T-helper 22 cell (primary cell): ENCODE measurements around the gene TNFAIP6.

ENCODE experiments used
- DNase-seq: peaks from one replicate; pipeline ENCODE4 v3.0.0-alpha.2; 2020; ENCODE audit warnings: low read depth

TNFAIP6 gene

DNA sequence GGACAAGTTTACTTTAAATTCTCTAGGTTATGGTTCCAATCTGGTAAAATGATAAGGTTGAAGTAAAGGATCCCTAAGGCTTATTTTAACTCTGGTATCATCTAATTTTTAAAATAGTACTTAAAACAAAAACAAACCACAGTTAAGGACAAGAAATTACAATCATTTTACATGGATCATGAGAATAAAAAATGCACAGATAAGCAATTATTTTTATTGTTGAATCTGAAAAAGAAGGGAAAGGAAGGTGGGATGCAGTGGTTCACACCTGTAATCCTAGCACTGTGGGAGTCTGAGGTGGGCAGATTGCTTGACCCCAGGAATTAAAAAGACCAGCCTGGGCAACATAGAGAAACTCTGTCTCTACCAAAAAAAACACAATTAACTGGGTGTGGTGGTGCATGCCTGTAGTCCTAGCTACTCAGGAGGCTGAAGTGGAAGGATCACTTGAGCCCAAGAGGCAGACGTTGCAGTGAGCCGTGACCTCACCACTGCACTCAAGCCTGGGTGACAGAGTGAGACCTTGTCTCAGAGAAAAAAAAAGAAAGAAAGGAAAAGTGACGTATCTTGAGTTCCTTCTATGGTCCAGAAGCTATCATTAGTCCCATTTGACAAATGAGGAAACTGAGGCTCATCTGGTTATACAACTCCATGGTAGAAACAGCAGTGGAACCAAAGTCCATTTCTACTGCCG lies 2.5 kb downstream of the TNFAIP6 start:
- no peak for DNase-seq

DNA sequence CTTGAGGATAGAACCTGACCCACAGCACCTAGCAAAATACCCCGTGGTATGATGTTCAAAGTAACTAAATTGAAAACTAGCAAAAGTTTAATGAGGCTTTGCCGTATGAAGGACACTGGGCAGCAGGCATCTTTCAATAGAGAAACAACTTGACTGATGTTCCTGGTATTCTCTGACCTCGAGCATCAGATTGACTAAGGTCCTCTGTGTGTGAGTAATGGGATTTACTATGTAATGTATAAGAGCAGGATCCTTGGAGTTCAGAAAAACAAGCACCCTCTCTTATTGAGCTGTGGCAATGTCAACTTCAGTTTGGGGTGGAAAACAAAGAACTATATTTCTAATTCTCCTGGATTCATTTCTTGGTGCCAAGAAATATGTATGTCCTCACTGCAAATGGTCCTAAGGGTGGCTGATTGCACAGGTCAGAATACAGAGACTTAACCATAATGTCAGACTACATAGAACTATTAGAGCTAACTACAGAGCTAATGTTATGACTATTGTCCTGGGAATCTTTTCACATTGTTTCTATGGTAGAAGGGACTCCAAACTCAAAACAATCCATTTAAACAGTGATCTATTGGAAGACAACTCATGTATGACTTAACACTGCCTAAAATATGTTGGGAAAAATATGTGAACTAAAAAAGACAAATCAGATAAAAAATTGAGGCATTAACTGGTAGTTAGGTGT lies 4.4 kb downstream of the TNFAIP6 start:
- DNase-seq, result no peak

DNA sequence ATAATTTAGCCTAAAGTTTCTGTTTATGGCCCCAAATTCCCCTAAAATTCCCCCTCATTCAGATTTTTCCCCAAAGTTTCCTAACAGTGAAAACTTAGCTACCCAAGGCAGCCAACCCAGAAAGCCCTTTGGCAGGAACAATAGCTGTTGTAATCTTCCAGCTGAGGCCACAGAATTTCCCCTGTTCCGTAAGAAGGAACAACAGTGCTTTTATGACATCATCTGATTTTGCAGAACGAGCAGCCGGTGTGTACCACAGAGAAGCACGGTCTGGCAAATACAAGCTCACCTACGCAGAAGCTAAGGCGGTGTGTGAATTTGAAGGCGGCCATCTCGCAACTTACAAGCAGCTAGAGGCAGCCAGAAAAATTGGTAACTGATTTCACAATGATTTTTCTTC lies 6.3 kb downstream of the TNFAIP6 start:
- DNase-seq, result no peak

DNA sequence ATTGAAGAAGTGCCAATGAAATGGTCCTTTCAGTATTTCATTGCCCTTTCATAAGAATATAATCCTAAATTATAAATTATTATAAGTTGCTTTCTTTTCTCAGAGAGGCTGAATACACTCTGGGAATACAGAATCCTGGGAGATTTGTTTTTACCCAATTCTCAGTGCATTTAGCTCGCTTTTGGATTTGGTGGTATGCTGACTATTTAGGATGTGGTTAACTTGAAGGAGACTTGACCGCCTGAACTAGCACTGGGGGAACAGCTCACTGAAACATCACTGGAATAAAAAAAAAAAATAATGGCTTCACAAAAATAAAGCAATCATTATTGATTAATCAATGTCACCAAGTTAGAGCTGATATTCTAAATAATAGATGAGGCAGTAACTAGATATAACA lies 10.2 kb downstream of the TNFAIP6 start:
- no peak for DNase-seq

DNA sequence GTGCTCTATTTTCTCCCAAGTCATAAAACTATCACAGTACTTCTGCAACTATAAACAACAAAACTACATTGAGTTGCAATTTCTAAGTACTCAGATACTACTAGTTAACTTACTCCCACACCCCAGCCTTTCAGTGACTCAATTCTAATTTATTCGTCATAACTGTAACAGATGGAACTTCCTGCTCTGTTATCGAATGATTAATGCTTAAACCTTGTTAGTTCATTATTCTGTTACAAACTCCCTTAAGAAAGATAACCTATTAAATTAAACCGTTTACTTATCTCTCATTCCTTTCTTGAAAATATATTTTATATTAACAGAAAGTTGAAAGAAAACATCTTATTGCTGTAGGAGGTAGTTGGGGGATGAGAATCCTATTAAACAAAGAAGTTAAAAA lies 17.0 kb downstream of the TNFAIP6 start:
- no peak for DNase-seq

DNA sequence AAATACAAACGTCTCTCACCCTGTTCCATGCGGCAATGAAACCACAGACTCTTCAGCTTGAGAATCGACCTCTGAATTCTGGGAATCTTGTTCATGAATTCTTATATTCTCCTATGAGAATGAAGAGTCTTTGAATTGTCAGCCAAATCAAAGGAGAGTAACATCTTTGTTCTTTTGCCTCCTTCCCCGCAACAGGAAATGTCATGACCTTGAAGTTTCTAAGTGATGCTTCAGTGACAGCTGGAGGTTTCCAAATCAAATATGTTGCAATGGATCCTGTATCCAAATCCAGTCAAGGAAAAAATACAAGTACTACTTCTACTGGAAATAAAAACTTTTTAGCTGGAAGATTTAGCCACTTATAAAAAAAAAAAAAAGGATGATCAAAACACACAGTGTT lies 21.8 kb downstream of the TNFAIP6 start:
- no peak for DNase-seq

DNA sequence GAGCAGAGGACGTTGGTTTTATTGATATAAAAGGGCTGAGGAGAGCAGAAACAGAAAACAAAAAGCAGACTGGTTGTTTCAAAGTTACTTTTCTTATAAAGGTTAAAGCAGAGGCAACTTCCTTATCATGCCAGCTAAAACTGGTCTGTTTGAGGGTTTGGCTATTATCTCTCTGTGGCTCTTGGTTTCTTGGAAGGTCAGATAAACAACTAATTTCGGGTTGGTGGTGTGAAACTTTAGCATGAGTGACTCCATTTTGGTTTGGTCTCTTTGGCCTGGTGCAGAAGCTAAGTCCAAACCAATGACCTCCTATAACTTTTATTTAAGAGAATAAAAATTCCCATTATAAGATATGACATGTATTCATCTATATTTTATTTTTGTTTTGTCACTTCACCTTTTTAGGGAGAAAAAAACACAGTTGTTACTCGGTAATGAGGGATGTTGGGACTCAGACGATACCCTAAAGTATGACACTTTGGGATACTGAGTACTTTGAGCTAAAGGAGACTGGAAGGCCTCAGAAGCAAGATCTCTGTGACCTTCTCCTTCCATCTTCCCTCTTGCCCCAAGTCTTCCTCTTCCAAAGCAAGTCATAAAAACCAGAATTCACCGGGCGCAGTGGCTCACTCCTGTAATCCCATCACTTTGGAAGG lies 23.3 kb downstream of the TNFAIP6 start:
- DNase-seq, result no peak

DNA sequence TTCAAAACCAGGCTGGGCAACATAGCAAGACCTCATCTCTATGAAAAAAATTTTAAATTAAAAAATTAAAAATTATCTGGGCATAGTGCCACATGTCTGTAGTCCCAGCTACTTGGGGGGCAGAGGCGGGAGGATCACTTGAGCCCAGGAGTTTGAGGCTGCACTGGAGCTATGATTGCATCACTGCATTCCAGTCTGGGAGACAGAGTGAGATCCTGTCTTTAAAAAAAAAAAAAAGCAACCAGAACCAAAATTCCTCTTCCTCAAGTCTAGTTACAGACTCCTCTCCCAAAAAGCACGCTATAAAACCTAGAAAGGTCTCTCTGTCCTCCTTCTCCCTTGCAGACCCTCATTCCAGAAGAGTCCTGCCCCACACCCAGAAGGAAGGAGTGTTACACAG lies 23.9 kb downstream of the TNFAIP6 start:
- DNase-seq, result no peak

DNA sequence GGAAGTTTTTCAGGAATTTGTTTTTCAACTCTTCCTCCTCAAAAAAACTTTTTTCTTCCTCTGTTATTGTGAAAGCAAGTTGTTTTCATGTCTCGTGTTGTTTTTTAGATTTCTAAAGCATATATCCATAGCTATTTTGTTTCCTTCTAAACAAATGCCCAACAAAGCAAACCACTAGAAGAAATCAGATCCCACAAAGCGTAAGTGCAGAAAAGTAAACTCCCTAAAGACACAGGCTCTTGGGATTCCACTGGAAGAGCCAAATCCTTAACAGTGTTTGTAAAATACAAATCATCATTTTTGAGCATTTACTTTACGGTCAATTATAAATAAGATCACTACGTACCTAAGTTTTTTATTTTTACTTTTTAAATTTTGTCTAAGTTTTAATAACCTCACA lies 30.6 kb downstream of the TNFAIP6 start:
- no peak for DNase-seq

DNA sequence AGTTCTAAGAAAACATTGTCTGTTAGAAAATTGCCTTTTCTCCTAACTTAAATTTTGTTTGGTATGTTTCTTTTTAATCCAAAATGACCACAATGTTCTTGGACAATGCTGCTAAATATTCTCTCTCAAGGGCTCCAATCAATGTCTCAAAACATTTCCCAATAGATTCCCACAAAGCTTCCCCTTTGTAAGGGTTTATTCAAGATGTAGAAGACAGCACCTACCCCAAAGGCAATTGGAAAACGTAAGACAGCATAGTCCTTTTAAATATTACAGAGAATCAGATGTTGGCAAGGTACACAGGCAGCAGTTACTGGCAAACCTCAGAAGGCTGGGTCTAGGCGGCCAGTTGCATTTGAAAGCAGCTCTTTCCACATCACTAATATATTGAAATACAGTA lies 34.0 kb downstream of the TNFAIP6 start:
- DNase-seq, result no peak

DNA sequence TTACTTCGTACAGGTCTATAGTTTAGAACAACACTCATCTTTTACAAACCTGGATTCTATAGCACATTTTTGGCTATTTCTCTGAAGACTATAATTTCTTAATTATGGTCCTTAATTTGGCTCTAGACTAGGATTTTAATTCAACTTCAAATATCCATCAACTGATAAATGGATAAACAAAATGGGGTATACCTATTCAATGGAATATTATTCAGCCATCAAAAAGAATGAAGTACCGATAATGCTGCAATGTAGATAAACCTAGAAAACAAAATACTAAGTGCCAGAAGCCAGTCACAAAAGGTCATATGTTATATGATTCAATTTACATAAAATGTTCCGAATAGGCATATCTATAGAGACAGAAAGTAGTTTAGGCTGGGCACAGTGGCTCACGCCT lies 37.1 kb downstream of the TNFAIP6 start:
- no peak for DNase-seq

DNA sequence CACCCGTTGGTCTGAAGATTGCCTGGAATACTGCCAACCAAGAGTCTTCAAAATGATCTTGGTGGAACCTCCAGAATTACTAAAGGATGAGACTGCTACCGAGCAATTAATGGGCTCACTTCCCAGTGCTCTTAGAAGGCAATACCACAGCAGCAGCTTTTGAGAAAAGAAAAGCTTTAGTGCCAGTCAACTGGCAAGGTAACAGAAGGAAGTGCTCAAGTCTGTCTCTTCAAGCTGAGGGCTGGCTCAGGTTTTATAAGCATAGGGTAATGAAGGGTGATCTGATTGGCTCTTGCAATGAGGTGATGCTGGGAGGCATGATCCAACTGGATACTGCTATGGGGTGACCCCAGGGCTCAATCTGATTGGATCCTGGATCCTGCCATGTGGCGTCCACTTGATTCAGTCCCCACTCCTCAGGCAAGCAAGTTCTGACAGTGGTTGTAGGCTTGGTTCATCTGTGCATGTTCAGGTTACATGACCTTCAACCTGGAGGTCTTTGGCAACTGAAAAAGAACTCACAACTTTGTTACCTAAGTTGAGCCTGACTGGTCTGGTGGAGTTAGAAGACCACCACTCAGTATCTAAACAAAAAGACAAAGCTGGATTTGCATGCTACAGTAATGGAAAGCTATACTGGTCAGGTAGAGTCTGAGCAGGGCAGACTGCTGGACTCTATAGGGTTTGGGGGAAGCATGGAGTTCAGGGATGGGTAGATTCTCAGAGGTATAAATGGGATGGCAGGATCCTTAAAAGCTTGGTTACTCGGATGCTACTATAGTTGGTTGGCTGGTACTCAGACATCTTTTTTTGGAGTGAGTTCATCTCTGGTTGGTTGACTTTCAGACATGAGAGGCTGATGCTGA lies 38.4 kb downstream of the TNFAIP6 start:
- no peak for DNase-seq

DNA sequence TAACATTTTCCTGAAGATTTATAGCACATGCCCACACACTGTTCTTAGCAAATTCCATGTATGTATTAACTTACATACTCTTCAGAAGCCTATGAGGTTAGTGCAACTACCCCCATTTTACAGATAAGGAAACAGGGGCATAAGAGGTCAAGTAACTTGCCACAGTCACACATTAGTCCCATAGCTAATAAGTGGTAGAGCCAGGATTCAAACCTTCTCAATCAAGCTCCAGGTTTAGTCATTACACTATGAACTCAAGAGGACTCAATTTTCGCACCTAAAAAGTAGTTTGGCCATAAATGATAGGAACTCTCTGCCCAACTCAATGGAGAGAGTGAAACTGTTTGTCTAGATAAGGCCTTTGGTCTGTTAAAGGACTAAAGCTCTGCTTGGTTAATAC lies 42.6 kb downstream of the TNFAIP6 start:
- no peak for DNase-seq

DNA sequence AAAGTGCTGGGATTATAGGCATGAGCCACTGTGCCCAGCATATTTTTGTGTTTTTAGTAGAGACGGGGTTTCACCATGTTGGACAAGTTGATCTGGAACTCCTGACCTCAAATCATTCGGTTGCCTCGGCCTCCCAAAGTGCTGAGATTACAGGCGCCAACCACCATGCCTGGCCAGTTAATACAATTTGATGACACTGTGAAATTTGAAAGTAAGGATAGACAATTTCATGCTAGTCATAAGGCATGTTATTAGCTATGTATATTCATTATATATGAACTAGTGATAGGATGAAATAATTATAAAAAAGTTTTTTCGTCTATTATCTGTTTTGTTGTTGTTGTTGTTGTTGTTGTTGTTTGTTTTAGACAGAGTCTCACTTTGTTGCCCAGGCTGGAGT lies 43.8 kb downstream of the TNFAIP6 start:
- no peak for DNase-seq

DNA sequence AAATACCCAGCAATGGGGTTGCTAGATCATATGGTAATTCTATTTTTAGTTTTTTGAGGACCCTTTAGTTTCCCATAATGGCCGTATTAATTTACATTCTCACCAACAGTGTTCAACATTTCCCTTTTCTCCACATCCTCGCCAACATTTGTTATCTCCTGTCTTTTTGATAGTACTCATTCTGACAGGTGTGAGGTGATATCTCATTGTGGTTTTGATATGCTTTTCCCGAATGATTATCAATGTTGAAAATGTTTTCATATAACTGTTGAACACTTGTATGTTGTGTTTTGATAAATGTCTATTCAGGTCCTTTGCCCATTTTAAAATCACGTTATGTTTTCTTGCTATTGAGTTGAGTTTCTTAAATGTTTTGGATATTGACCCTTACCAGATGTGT lies 46.5 kb downstream of the TNFAIP6 start:
- no peak for DNase-seq

DNA sequence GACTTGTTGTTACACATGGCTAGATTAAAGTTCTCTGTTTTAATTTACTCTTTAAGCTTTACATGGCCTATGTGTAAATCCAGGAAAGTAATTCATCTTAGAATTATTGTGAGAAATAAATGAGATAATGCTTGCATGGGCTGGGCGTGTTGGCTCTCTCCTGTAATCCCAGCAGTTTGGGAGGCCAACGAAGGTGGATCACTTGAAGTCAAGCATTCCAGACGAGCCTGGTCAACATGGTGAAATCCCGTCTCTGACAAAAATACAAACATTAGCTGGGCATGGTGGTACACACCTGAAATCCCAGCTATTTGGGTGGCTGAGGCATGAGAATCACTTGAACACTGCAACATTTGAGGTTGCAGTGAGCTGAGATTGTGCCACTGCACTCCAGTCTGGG lies 48.0 kb downstream of the TNFAIP6 start:
- no peak for DNase-seq

DNA sequence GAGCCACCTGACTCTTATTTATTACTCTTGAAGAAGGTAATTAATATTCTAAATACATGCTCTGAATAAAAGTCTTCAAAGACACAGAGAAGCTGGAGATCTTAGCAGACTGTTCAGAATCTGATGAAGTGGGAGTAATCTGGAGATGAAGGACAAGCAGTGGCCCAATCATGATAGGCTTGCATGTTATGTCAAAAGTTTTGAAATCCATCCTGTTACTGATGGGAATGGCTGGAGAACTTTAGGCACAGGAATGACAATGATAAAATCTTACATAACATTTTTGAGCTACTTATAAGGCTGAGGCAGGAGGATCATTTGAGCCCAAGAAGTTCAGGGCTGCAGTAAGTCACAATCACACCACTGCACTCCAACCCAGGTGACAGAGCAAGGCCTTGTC lies 49.9 kb downstream of the TNFAIP6 start:
- no peak for DNase-seq

DNA sequence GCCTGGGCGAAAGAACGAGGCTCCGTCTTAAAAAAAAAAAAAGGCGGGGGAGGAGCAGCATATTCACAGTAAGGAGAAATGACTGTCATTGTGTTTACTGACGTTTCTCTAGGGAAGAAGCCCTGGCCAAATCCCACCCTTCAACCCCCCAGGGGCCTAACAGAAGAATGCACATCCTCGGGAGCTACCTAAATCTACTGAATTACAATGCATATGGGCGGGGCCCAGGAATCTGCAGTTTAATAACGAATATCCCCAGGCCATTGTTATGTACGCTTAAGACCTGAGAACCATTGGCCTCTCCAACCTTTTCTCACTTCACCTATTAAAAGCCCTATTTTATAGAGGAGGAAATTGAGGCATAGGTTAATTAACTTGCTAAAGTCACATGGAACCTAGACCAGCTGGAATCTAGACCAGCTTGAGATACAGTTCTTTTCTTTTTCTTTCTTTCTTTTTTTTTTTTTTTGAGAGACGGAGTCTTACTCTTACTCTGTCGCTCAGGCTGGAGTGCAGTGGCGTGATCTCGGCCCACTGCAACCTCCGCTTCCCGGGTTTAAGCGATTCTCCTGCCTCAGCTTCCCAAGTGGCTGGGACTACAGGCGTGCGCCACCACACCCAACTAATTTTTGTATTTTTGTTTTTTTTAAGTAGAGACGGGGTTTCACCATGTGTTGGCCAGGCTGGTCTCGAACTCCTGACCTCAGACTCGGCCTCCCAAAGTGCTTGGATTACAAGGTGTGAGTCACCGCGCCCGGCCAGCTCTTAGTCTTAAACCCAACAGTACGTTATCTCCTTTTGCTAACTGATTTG lies 51.6 kb downstream of the TNFAIP6 start:
- DNase-seq, result no peak

DNA sequence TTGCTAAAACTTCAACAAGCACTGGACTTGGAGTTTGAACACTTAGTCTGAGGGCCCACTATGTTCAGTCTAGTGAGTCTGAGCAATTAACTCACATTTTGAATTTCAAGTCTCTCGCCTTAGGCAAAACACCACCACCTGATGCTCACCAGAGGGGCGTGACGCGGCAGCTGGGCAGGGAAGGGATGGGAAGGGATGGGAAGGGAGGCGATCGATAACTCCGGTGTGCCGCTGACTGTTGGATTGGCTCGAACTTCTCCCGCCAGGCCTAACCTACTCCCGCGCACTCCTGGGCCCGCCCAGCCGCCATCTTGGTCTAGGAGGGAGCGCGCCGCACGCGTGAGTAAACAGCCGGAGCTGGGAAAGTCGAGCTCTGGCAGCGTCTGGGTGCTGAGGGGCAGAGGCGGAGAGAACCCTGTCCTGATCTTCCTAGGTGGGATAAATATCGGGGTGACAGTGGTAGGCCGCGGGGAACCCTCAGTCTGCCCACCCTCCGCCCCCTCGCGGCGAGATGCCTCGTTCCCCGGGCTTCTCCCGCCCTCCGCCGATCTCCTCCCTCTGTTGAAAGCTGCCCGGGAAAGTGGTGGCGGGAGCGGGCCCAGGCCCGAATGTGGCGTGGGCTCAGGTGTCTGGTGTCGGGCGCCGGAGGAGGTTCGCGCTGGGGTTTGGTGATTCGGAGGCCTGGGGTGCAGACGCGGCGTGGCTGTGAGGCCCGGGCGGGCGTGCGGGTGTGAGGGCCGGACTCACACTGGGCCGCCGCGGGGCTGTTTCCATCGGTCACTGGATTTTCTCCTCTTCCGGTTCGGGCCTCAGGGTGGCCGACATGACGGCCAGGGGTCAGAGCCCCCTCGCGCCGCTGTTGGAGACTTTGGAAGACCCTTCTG lies 52.5 kb downstream of the TNFAIP6 start, which contains the start of gene RIF1:
Gene RIF1 (plus strand): TSS at position 302 of the 884 bp plus-strand sequence. CDS start 522 bp downstream, at position 824.
- DNase-seq, result peak; percentile 48

DNA sequence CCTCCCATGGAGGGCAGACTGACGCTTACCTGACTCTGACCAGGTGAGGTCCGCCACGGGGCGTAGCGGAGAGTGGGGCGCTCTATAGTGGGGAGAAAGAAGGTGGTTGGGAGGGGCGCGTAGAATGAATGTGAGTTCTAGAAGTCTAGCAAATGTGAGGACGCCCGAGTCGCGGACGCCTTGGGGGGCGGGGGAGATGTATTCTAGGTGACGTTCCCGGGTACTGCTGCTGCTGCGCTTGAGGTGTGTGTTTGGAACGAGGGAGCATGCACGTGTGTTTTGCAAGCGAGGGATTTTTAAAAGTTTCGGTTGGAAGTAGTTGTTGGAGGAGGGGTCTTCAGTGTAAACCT lies 53.1 kb downstream of the TNFAIP6 start:
- DNase-seq, result peak; percentile 20

DNA sequence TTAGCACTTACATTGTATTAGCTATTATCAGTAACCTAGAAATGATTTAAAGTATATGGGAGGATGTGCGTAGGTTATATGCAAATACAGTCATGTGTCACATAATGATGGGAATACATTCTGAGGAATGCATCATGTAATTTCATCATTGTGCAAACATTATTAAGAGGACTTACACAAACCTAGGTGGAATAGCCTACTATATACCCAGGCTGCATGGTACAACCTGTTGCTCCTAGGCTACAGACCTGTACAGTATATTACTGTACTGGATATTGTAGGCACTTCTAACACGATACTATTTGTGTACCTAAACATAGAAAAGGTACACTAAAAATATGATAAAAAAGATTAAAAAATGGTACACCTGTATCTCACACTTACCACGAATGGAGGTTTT lies 60.3 kb downstream of the TNFAIP6 start:
- no peak for DNase-seq
